Measurements from ENCODE around the gene BAHCC1. TPM values are rescaled to one million over a fixed set of nuclear protein-coding genes. Genes with fewer than 3 reads are reported as not detected.

The BAHCC1 gene
- total and polyA plus RNA-seq, 2 donors (not counting 3 experiments of a cell fraction or from before 2014, with no cell fraction given) = 4.7 to 11.6 TPM

- Histone ChIP-seq H3K36me3 (ENCODE audit: control insufficient read depth in 2 of 2, extremely low read depth in 1 of 2, insufficient read depth in 2 of 2, low read length in 2 of 2) (no peaks in the 10 kb centered on the region), H3K9me3 (replicated peaks; ENCODE audit: control insufficient read depth, insufficient read depth, low read length) (no peaks in the 10 kb centered on the region), H3K9ac (replicated peaks; ENCODE audit: extremely low read depth, insufficient read depth, low read length) (no peak overlapping the region), H3K4me3 (replicated peaks in 1 of 3; ENCODE audit: insufficient read depth in 1 of 3, low read depth in 1 of 3, low read length in 3 of 3) (no peak overlapping the region), H3K27ac (ENCODE audit: insufficient read depth, low read depth, low read length) (no peak overlapping the region), H3K4me2 (ENCODE audit: insufficient read depth, low read length) (no peak overlapping the region), H4K20me1 (replicated peaks; ENCODE audit: control insufficient read depth, extremely low read depth, insufficient read depth, low read length) (no peaks in the 10 kb centered on the region), H3K79me2 (ENCODE audit: control insufficient read depth, insufficient read depth, low read length) (no peaks in the 10 kb centered on the region), H3K9me1 (replicated peaks; ENCODE audit: control insufficient read depth, extremely low read depth, insufficient read depth, low read length) (no peaks in the 10 kb centered on the region), H2AFZ (ENCODE audit: low read depth, low read length) (no peak overlapping the region), H3K4me1 (ENCODE audit: control insufficient read depth, extremely low read depth, insufficient read depth, low read length) (peaks cover 19% of the 10 kb centered on the region), H3K27me3 (ENCODE audit: control insufficient read depth in 2 of 2, insufficient read depth in 2 of 2, low read length in 2 of 2) (no peaks in the 10 kb centered on the region)
- intact Hi-C loops (cut with micrococcal nuclease) (no loop called here), dilution Hi-C loops (cut with MboI; ENCODE audit: extremely low pct_ligation_motif_present, low sequenced_read_pairs) (no loop called here)
- ChIA-PET CTCF (no interaction called here), POLR2A (no interaction called here)
- TF ChIP-seq MAX (IDR thresholded peaks at IDR 0.05; ENCODE audit: insufficient read depth, insufficient read length) (no peak), MYC (IDR thresholded peaks at IDR 0.05; ENCODE audit: low read depth, low read length) (no peak), EZH2 (IDR thresholded peaks at IDR 0.05; ENCODE audit: borderline replicate concordance, low read depth, low read length, severe bottlenecking) (no peak), JUN (IDR thresholded peaks at IDR 0.05; ENCODE audit: borderline replicate concordance, insufficient read depth, insufficient read length, low read depth) (no peak), CTCF (IDR thresholded peaks at IDR 0.05; ENCODE audit: extremely low read depth in 1 of 2, insufficient read depth in 1 of 2, low read depth in 1 of 2, low read length in 2 of 2) (no peak), GATA2 (IDR thresholded peaks at IDR 0.05; ENCODE audit: insufficient read depth, insufficient read length, low read depth, low read length) (no peak), POLR2A (IDR thresholded peaks at IDR 0.05; ENCODE audit: low read depth, low read length) (no peak), POLR2AphosphoS5 (IDR thresholded peaks at IDR 0.05; ENCODE audit: insufficient read depth, low read depth, low read length) (no peak), FOS (IDR thresholded peaks at IDR 0.05; ENCODE audit: borderline replicate concordance, insufficient read depth, low read length) (no peak)
- DNase-seq (ENCODE audit: low read depth, low spot score) (no peak), FAIRE-seq (no peak)
- BruUV-seq (replicated peaks) = no TSS peak
Observed at GRCh38 chr17:81454473-81454872, 59.2 kb downstream of the BAHCC1 start.

Measured in endothelial cell of umbilical vein (primary cell).